ENCODE measurements around the gene RNF149. TPM values are rescaled to one million over a fixed set of nuclear protein-coding genes. Genes with fewer than 3 reads are reported as not detected.
"Not testable (repeated sequence)": the region's sequence is repeated elsewhere in the genome, so short reads cannot be mapped to it uniquely, and the experiment has no call there.

The RNF149 gene
- total RNA-seq, 6 donors from 2014 or later, result 104 to 202 (median 158) TPM

- H3K36me3 ChIP-seq, result no peaks in the 10 kb centered on the region
- no peak for DNase-seq
- H3K9me3 ChIP-seq, result no peaks in the 10 kb centered on the region
- no peaks in the 10 kb centered on the region for H3K27me3 ChIP-seq
- 78 to 81% methylated on average over 9 to 10 of the region's 10 CpGs for WGBS, 2 donors
- TF ChIP-seq CTCF (IDR thresholded peaks at IDR 0.05), result no peak
- TF ChIP-seq POLR2AphosphoS5 (IDR thresholded peaks at IDR 0.05), result no peak
- TF ChIP-seq EP300 (IDR thresholded peaks at IDR 0.05), result no peak
- no peak for TF ChIP-seq POLR2A (IDR thresholded peaks at IDR 0.05)
- no peak overlapping the region for H3K4me3 ChIP-seq
- H3K4me1 ChIP-seq, result no peaks in the 10 kb centered on the region
- ATAC-seq (ENCODE audit: low FRiP score in 2 of 2), result no peak
- no peak overlapping the region for H3K27ac ChIP-seq
Observed at GRCh38 chr2:101355401-101356054, 47.0 kb upstream of the RNF149 start.

GRCh38 chr2:101354420-101355311 is 46.2 kb upstream of the RNF149 start:
- Histone ChIP-seq H3K36me3 (no peaks in the 10 kb centered on the region), H3K4me1 (no peaks in the 10 kb centered on the region), H3K4me3 (no peak overlapping the region), H3K27me3 (no peaks in the 10 kb centered on the region), H3K27ac (no peak overlapping the region), H3K9me3 (no peaks in the 10 kb centered on the region)
- DNase-seq (peak in 1 of 2 donors; percentile 63), ATAC-seq (ENCODE audit: low FRiP score in 2 of 2) (no peak)
- no peak for TF ChIP-seq EP300 (IDR thresholded peaks at IDR 0.05)
- TF ChIP-seq POLR2AphosphoS5 (IDR thresholded peaks at IDR 0.05), result no peak
- no peak for TF ChIP-seq POLR2A (IDR thresholded peaks at IDR 0.05)
- TF ChIP-seq CTCF (IDR thresholded peaks at IDR 0.05), result no peak
- 81 to 85% methylated on average over 20 to 21 of the region's 21 CpGs for WGBS, 2 donors

GRCh38 chr2:101352631-101353030 is 44.1 kb upstream of the RNF149 start:
- not testable (repeated sequence) for H3K27me3 ChIP-seq; H3K4me3 ChIP-seq; H3K4me1 ChIP-seq; ATAC-seq (ENCODE audit: low FRiP score in 2 of 2); H3K9me3 ChIP-seq; H3K27ac ChIP-seq; DNase-seq; H3K36me3 ChIP-seq
- WGBS, 2 donors, result 81 to 90% methylated on average over 4 of the region's 4 CpGs

GRCh38 chr2:101351207-101351606 is 42.7 kb upstream of the RNF149 start:
- H3K27me3 ChIP-seq, result no peaks in the 10 kb centered on the region
- H3K36me3 ChIP-seq, result no peaks in the 10 kb centered on the region
- DNase-seq, result no peak
- WGBS, 2 donors, result 82 to 84% methylated on average over 3 to 7 of the region's 7 CpGs
- no peaks in the 10 kb centered on the region for H3K9me3 ChIP-seq
- no peak for ATAC-seq (ENCODE audit: low FRiP score in 2 of 2)
- no peak for TF ChIP-seq POLR2AphosphoS5 (IDR thresholded peaks at IDR 0.05)
- TF ChIP-seq EP300 (IDR thresholded peaks at IDR 0.05), result no peak
- no peak for TF ChIP-seq POLR2A (IDR thresholded peaks at IDR 0.05)
- no peak for TF ChIP-seq CTCF (IDR thresholded peaks at IDR 0.05)
- H3K4me3 ChIP-seq, result no peak overlapping the region
- H3K4me1 ChIP-seq, result no peaks in the 10 kb centered on the region
- no peak overlapping the region for H3K27ac ChIP-seq

GRCh38 chr2:101349893-101350662 is 41.6 kb upstream of the RNF149 start:
- Histone ChIP-seq H3K36me3 (no peaks in the 10 kb centered on the region), H3K27ac (no peak overlapping the region), H3K9me3 (no peaks in the 10 kb centered on the region), H3K4me1 (no peaks in the 10 kb centered on the region), H3K27me3 (no peaks in the 10 kb centered on the region), H3K4me3 (no peak overlapping the region)
- peak in 1 of 2 donors; percentile 50 for DNase-seq
- peak in 1 of 4 donors; percentile 47 for TF ChIP-seq EP300 (IDR thresholded peaks at IDR 0.05)
- no peak for TF ChIP-seq POLR2AphosphoS5 (IDR thresholded peaks at IDR 0.05)
- TF ChIP-seq POLR2A (IDR thresholded peaks at IDR 0.05), result no peak
- peak in 2 of 6 experiments; percentile 23 to 28 for TF ChIP-seq CTCF (IDR thresholded peaks at IDR 0.05)
- WGBS, 2 donors, result 77 to 79% methylated on average over 7 of the region's 7 CpGs
- ATAC-seq (ENCODE audit: low FRiP score in 2 of 2), result peak in 1 of 2 donors; percentile 66
